Left lung (tissue), 10 donors: ENCODE results near the gene PRIMA1. TPM values are rescaled to one million over a fixed set of nuclear protein-coding genes. Genes with fewer than 3 reads are reported as not detected.

Experiments used
- ATAC-seq: fragments of 200-7000 bp; cut with Tn5 transposase; one replicate; pipeline ENCODE4 v1.9.1; 2020; ENCODE audit warnings: moderate library complexity
- DNase-seq, 4 donors: peaks; one replicate each; pipeline ENCODE4 v3.0.0-alpha.2; 2013 to 2020
- H3K27ac ChIP-seq, 2 donors: fragments of 200-600 bp; sonication (generic) in 1 of 2; one replicate each; pipeline versions ENCODE4 v1.5.0 to v1.8.0; 2020 to 2021
- H3K27me3 ChIP-seq, 2 donors: fragments of 200-600 bp; sonication (generic) in 1 of 2; one replicate each; pipeline versions ENCODE4 v1.5.0 to v1.8.0; 2020 to 2021
- H3K36me3 ChIP-seq, 2 donors: fragments of 200-600 bp; sonication (generic) in 1 of 2; one replicate each; pipeline versions ENCODE4 v1.5.0 to v1.8.0; 2020 to 2021
- H3K4me1 ChIP-seq, 2 donors: fragments of 200-600 bp; one replicate each; pipeline ENCODE4 v1.8.0; 2021
- H3K4me3 ChIP-seq, 2 donors: fragments of 200-600 bp; sonication (generic) in 1 of 2; one replicate each; pipeline versions ENCODE4 v1.5.0 to v1.8.0; 2020 to 2021; ENCODE audit warnings: mild to moderate bottlenecking in 1 of 2
- H3K9me3 ChIP-seq, 2 donors: fragments of 200-600 bp; sonication (generic) in 1 of 2; one replicate each; pipeline versions ENCODE4 v1.5.0 to v1.8.0; 2020 to 2021
- CTCF ChIP-seq, 2 donors: fragments of 200-600 bp; sonication (generic) in 1 of 2; IDR thresholded peaks; one replicate each; pipeline versions ENCODE4 v1.5.0 to v1.8.0; 2021; ENCODE audit warnings: antibody characterized with exemption in 2 of 2
- intact Hi-C, 2 donors: fragments of 100-400 bp; cut with DNase I; formaldehyde crosslinking; loops; one replicate each; pipeline versions ENCODE4 v1.11.2 to v1.14.2; 2022
- polyA plus RNA-seq, 6 donors: library from polyadenylated mRNA; unstranded; fragments of 120-200 nt; gene quantifications; one replicate each; pipeline ENCODE4 v1.2.1, GENCODE V29; 2013; ENCODE audit not compliant: insufficient read length in 6 of 6
- total RNA-seq, 2 donors: library from RNA; stranded (reverse); fragmentation: NEBNext Ultra II Directional; extraction: Animal tissue kit (Norgen Biotek cat#: 25700); gene quantifications; one replicate each; pipeline ENCODE4 v1.2.1, GENCODE V29; 2021
- donor health status: DM: no; HTN: yes; CAD: no.
- donor health status: DM: no; HTN: no; CAD: no.

PRIMA1 gene
- total and polyA plus RNA-seq, 8 donors, result 0.15 to 1.3 (median 0.77) TPM

GRCh38 chr14:93706360-93706955 is 81.8 kb downstream of the PRIMA1 start:
- no peak for ATAC-seq
- no peak overlapping the region for H3K27ac ChIP-seq
- DNase-seq, result no peak
- H3K4me3 ChIP-seq, result no peak overlapping the region
- intact Hi-C loops, result no loop called here
- TF ChIP-seq CTCF (IDR thresholded peaks at IDR 0.05), result no peak
- no peaks in the 10 kb centered on the region for H3K36me3 ChIP-seq
- H3K4me1 ChIP-seq, result no peaks in the 10 kb centered on the region
- no peaks in the 10 kb centered on the region for H3K9me3 ChIP-seq
- H3K27me3 ChIP-seq, result peaks cover 0 to 10% of the 10 kb centered on the region in 2 donors

GRCh38 chr14:93705513-93706156 is 82.7 kb downstream of the PRIMA1 start:
- Histone ChIP-seq H3K27me3 (peaks cover 0 to 10% of the 10 kb centered on the region in 2 donors), H3K9me3 (no peaks in the 10 kb centered on the region), H3K4me3 (no peak overlapping the region), H3K27ac (no peak overlapping the region), H3K36me3 (no peaks in the 10 kb centered on the region), H3K4me1 (no peaks in the 10 kb centered on the region)
- TF ChIP-seq CTCF (IDR thresholded peaks at IDR 0.05), result no peak
- DNase-seq (no peak), ATAC-seq (no peak)
- intact Hi-C loops, result no loop called here

- no peaks in the 10 kb centered on the region for H3K4me1 ChIP-seq
- H3K27ac ChIP-seq, result no peak overlapping the region
- ATAC-seq, result no peak
- H3K4me3 ChIP-seq, result no peak overlapping the region
- no peak for DNase-seq
- intact Hi-C loops, result no loop called here
- peaks cover 0 to 10% of the 10 kb centered on the region in 2 donors for H3K27me3 ChIP-seq
- peaks cover 0 to 8% of the 10 kb centered on the region in 2 donors for H3K9me3 ChIP-seq
- H3K36me3 ChIP-seq, result no peaks in the 10 kb centered on the region
- TF ChIP-seq CTCF (IDR thresholded peaks at IDR 0.05), result no peak
Observed at GRCh38 chr14:93703941-93704340, 84.3 kb downstream of the PRIMA1 start.

GRCh38 chr14:93702946-93703345 is 85.3 kb downstream of the PRIMA1 start:
- ATAC-seq, result no peak
- no peak for DNase-seq
- Histone ChIP-seq H3K27ac (no peak overlapping the region), H3K36me3 (no peaks in the 10 kb centered on the region), H3K9me3 (peaks cover 0 to 13% of the 10 kb centered on the region in 2 donors), H3K4me1 (no peaks in the 10 kb centered on the region), H3K4me3 (no peak overlapping the region), H3K27me3 (peaks cover 0 to 10% of the 10 kb centered on the region in 2 donors)
- no peak for TF ChIP-seq CTCF (IDR thresholded peaks at IDR 0.05)
- intact Hi-C loops, result no loop called here

- no peak for TF ChIP-seq CTCF (IDR thresholded peaks at IDR 0.05)
- peaks cover 0 to 19% of the 10 kb centered on the region in 2 donors for H3K9me3 ChIP-seq
- DNase-seq (no peak), ATAC-seq (no peak)
- intact Hi-C loops, result no loop called here
- H3K27ac ChIP-seq, result no peak overlapping the region
- no peaks in the 10 kb centered on the region for H3K36me3 ChIP-seq
- peaks cover 0 to 10% of the 10 kb centered on the region in 2 donors for H3K27me3 ChIP-seq
- no peaks in the 10 kb centered on the region for H3K4me1 ChIP-seq
- no peak overlapping the region for H3K4me3 ChIP-seq
Observed at GRCh38 chr14:93701562-93701961, 86.7 kb downstream of the PRIMA1 start.
